ENCODE measurements around the gene DDX56. TPM values are rescaled to one million over a fixed set of nuclear protein-coding genes. Genes with fewer than 3 reads are reported as not detected.

Gene DDX56
- total RNA-seq, 4 donors from 2014 or later = 33.3 to 59.9 (median 46.9) TPM

DNA sequence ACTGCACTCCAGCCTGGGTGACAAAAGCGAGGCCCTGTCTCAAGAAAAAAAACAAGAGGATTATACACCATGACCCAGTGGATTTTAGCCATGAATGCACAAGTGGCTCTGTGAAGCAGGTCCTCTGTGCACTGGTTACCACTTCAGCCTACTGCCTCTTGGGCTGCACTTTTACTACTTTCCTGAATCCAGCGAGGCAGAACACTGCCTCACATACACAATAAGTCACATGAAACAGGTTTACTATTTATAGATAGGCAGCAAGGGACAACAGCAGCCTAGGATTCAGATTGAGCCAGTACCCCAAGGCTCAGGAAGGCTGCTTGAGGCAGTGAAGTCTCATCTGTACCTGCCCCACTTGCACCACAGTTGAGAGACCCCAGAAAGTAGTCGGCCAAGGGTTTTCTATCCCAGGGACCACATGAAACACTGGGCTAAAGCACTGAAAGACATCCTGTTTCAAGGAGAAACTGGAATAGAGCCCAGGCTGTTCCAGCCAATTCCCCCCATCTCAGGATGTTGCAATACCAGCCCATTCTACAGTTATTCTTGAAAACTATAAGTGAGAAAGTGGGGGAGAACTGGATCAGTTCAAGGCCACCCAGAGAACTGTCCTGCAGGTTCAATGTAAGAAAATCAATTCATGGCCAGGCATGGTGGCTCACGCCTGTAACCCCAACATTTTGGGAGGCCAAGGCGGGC, 22.4 kb upstream of the DDX56 start:
- TF ChIP-seq, protein P1, sequence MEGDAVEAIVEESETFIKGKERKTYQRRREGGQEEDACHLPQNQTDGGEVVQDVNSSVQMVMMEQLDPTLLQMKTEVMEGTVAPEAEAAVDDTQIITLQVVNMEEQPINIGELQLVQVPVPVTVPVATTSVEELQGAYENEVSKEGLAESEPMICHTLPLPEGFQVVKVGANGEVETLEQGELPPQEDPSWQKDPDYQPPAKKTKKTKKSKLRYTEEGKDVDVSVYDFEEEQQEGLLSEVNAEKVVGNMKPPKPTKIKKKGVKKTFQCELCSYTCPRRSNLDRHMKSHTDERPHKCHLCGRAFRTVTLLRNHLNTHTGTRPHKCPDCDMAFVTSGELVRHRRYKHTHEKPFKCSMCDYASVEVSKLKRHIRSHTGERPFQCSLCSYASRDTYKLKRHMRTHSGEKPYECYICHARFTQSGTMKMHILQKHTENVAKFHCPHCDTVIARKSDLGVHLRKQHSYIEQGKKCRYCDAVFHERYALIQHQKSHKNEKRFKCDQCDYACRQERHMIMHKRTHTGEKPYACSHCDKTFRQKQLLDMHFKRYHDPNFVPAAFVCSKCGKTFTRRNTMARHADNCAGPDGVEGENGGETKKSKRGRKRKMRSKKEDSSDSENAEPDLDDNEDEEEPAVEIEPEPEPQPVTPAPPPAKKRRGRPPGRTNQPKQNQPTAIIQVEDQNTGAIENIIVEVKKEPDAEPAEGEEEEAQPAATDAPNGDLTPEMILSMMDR (IDR thresholded peaks at IDR 0.05; ENCODE audit: low read depth) = no peak

DNA sequence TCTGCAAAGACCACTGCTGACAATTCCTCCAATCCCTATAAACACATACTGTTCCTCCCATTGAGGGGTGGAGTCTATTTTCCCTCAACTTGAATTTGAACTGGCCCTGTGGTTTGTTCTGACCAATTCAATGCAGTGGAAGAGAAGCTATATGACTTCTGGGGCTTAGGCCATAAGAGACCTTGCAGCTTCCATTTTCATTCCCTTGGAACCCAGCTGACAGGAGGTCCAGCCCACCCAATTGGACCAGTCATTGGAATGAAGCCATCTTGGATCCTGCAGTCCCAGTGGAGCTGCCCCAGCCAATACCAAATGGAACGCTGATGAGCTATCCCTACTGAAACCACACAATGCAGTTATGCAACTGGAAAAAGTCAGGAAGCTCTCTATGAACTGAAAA, 17.2 kb upstream of the DDX56 start:
- TF ChIP-seq, protein P1 (IDR thresholded peaks at IDR 0.05; ENCODE audit: low read depth) = no peak

DNA sequence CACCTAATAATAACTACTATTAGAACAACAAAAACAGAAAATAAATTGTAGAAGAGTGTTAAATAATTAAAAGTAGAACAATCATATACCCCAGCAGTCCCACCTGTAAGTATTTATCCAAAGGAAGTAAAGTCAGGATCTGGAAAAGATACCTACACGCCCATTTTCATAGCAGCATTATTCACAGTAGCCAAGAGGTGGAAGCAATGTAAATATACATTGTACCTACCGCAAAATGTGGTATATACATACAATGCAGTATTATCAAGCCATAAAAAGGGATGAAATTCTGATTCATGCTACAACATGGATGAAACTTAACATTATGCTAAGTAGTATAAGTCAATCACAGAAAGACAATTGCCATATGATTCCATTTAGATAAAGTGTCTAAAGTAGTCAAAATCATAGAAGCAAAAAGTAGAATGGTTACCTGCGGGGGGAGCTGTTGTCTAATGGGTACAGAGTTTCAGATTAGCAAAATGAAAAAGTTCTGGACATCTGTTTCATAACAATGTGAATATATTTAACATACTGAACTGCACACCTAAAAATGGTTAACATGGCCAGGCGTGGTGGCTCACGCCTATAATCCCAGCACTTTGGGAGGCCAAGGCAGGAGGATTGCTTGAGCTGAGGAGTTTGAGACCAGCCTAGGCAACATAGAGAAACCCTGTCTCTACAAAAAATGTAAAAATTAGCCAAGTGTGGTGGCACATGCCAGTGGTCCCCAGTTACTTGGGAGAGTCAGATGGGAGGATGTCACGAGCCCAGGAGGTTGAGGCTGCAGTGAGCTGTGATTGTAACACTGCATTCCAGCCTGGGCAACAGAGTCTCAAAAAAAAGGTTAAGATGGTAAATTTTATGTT, 14.4 kb upstream of the DDX56 start:
- TF ChIP-seq, protein P1 (IDR thresholded peaks at IDR 0.05; ENCODE audit: low read depth) = no peak

DNA sequence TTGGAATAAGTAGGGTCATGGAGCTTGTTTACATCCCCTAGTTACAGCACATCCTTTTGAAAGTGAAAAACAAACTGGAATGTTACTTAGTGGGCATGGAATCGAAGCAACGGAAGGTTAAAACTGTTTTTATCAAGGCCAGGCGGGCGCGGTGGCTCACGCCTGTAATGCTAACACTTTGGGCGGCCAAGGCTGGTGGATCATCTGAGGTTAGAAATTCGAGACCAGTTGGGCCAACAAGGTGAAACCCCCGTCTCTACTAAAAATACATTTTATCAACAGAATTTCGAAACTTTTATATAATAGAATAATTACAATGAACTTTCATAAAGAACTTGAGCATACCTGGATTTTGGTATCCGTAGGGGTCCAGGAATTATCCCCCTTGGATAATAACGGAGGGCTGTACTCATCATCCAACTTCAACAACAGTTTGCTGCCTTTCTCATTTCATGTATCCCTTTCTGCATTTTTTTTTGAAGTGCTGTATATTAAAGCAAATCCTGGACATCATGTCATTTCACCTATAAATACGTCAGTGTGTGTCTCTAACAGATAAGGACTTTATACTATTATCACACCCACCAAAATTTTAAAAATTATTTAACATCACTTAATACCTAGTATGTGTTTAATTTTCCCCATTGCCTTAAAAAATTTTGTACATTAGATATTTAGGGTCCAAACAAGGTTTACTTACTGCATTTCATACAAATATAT, 9.6 kb upstream of the DDX56 start:
- TF ChIP-seq, protein P1 (IDR thresholded peaks at IDR 0.05; ENCODE audit: low read depth) = no peak

DNA sequence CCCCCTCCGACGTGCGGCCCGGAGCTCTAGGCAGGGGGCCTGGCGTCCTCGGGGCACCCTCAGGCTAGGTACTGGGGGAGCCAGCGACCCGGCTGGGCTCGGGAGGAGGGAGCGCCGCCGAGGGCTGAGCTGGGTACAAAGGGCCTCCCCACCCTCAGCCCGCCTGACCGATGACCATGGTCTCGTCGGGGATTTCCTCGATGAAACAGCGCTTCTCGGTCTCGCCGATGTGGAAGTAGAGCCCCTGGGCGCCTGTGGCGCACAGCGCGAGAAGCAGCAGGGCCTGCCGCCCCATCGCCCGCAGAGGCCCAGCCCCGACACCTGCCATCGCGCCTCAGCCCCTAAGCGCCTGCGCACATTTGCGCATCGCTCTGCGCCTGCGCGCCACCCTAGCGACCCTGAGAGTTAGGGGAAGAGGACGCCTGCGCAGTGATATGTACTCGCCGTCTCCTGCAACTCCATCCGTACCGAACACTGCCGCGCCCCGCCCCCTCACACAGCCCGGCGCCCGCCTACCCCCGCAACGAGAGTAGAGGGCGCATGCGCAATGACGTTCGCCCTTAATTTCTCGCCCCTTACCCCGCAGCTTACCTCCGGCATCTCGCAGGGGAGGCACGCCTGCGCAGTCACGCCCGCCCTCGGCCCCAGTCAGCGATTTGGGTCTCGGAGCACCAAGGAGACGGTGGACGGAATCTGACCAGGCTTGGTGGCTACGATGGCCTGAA, 8.3 kb upstream of the DDX56 start, which contains the start of gene TMED4:
Gene TMED4, minus strand, starts transcription at position 353 of the 725 bp plus-strand sequence. Its CDS starts 25 bp downstream, at position 328.
- TF ChIP-seq, protein P1 (IDR thresholded peaks at IDR 0.05; ENCODE audit: low read depth) = no peak

DNA sequence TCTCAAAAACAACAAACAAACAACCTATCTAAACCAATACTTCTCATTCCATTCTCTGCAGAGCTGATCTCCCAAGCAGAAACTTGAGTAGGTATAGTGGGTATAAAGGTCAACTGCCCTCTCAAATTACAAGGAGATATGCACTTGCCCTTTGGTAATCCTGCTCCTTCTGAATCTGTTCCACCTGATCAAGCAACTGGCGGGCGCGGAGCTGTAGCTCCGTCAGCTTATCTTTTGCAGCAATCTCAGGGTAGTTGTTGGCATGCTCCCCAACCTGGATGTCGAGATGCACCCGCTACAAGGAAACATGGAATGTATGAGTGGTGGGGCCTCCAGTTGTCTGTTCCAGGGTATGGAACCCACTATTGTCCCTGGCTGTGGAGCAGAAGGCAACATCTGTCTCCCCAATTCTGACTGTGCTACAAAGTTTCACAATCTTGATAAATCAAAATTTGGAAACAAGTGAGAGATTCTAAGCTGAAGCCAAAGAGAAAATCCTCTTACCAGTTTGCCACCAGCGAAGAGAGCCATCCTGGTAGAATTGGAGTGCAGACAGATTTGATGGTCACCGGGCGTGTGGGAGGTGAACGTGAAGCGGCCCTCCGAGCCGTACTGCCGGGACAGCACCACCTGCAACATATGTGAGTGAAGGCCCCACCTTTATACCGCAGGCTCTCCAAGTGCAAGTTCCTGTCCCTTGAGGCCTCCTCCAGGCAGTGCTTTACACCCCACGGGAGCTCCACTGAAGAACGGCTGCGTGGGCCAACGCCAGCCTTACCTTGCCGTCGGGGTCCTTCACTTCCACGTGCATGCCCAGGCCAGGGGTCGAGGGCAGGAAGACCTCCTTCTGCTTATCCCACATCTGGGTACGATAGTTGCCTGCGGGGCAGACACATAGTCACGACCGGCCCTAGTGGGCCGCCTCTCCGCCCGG, 7.5 kb upstream of the DDX56 start:
- TF ChIP-seq, protein P1 (IDR thresholded peaks at IDR 0.05; ENCODE audit: low read depth) = no peak

All from subcutaneous adipose tissue (tissue), 4 donors.